ENCODE data around the gene CEP135.

The CEP135 gene

GRCh38 chr4:56004235-56004634, 55.5 kb downstream of the CEP135 start:
- DNase-seq (ENCODE audit: extremely low read depth, low read depth): no peak
- TF ChIP-seq CTCF (IDR thresholded peaks at IDR 0.05; ENCODE audit: low read depth, low read length): no peak

- no peak for DNase-seq (ENCODE audit: extremely low read depth, low read depth)
- TF ChIP-seq CTCF (IDR thresholded peaks at IDR 0.05; ENCODE audit: low read depth, low read length): no peak
Observed at GRCh38 chr4:56007154-56007553, 58.4 kb downstream of the CEP135 start.

- no peak for DNase-seq (ENCODE audit: extremely low read depth, low read depth)
- no peak for TF ChIP-seq CTCF (IDR thresholded peaks at IDR 0.05; ENCODE audit: low read depth, low read length)
Observed at GRCh38 chr4:56008206-56008605, 59.5 kb downstream of the CEP135 start.

- no peak for TF ChIP-seq CTCF (IDR thresholded peaks at IDR 0.05; ENCODE audit: low read depth, low read length)
- no peak for DNase-seq (ENCODE audit: extremely low read depth, low read depth)
Observed at GRCh38 chr4:56026596-56026995, 77.9 kb downstream of the CEP135 start.

- TF ChIP-seq CTCF (IDR thresholded peaks at IDR 0.05; ENCODE audit: low read depth, low read length): no peak
- no peak for DNase-seq (ENCODE audit: extremely low read depth, low read depth)
Observed at GRCh38 chr4:56028165-56028564, 79.4 kb downstream of the CEP135 start.

- DNase-seq (ENCODE audit: extremely low read depth, low read depth): no peak
- no peak for TF ChIP-seq CTCF (IDR thresholded peaks at IDR 0.05; ENCODE audit: low read depth, low read length)
Observed at GRCh38 chr4:56038487-56039162, 89.9 kb downstream of the CEP135 start.

GRCh38 chr4:56040842-56041241, 92.1 kb downstream of the CEP135 start:
- no peak for TF ChIP-seq CTCF (IDR thresholded peaks at IDR 0.05; ENCODE audit: low read depth, low read length)
- no peak for DNase-seq (ENCODE audit: extremely low read depth, low read depth)

All from AG09319 (cell line).